ENCODE measurements around the gene ENAH. TPM values are rescaled to one million over a fixed set of nuclear protein-coding genes. Genes with fewer than 3 reads are reported as not detected.

The ENAH gene
- total and polyA plus RNA-seq, 8 donors = 8.0 to 62.8 (median 31.9) TPM

DNA sequence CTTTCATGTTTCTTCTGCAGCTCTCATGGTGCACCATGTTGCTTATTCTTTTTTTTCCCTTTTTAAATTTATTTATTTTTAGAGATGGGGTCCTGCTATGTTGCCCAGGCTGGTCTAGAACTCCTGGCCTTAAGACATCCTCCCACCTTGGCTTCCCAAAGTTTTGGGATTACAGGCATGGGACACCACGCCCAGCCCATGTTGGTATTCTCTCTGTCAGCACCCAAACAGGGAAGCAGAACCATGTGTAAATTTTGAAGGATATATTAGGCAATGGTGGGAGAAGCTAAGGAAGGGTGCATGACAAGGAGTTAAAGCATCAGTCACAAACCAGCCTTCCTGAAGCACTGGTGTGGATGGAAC lies 39.6 kb upstream of the ENAH start:
- Histone ChIP-seq H3K9me3 (no peaks in the 10 kb centered on the region), H3K36me3 (no peaks in the 10 kb centered on the region), H3K4me3 (no peak overlapping the region), H3K27ac (no peak overlapping the region), H3K27me3 (no peaks in the 10 kb centered on the region), H3K4me1 (peaks cover 37 to 57% (median 56%) of the 10 kb centered on the region in 3 donors)
- intact Hi-C loops (cut with DNase I) = no loop called here
- 95 to 100% methylated on average over 1 of the region's 1 CpG for WGBS, 2 donors
- ATAC-seq (no peak), FAIRE-seq (no peak), DNase-seq (no peak)
- TF ChIP-seq, protein P1, sequence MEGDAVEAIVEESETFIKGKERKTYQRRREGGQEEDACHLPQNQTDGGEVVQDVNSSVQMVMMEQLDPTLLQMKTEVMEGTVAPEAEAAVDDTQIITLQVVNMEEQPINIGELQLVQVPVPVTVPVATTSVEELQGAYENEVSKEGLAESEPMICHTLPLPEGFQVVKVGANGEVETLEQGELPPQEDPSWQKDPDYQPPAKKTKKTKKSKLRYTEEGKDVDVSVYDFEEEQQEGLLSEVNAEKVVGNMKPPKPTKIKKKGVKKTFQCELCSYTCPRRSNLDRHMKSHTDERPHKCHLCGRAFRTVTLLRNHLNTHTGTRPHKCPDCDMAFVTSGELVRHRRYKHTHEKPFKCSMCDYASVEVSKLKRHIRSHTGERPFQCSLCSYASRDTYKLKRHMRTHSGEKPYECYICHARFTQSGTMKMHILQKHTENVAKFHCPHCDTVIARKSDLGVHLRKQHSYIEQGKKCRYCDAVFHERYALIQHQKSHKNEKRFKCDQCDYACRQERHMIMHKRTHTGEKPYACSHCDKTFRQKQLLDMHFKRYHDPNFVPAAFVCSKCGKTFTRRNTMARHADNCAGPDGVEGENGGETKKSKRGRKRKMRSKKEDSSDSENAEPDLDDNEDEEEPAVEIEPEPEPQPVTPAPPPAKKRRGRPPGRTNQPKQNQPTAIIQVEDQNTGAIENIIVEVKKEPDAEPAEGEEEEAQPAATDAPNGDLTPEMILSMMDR (IDR thresholded peaks at IDR 0.05) = no peak

DNA sequence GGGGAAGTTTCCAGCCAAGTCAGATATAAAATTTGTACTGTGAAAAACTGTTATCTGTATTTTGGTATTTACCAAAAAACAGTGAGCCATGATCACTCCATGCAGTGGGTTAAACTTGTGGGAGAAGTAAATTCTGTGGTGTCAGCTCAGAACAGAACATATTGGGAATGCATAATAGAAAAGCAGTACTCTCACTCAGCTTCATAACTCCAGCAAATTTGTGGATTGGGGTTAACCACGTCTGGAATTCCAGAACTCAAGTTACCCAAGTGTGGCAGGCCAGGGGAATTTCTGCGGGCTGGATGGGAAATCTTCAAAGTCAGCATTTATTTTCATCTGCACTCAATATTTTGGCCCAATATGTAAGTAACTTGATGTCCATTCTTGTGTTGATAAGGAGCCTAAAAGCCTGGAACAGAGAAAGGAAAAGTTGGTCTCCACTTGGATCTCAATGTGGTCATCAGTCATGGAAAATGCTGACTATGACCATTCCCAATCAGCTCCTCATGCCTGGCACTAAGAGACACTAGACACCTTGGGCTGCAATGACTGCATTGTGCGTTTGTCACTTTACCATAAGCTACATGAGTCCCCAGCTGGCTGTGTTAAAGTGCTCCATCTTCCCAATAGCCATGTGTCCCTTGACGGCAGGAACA lies 39.1 kb upstream of the ENAH start:
- intact Hi-C loops (cut with DNase I) = no loop called here
- 88 to 90% methylated on average over 4 of the region's 4 CpGs for WGBS, 2 donors
- DNase-seq (no peak), ATAC-seq (peak in 1 of 4 donors; percentile 2), FAIRE-seq (no peak)
- Histone ChIP-seq H3K36me3 (no peaks in the 10 kb centered on the region), H3K4me3 (no peak overlapping the region), H3K27ac (peak overlapping the region; percentile 17 to 82 (median 59)), H3K9me3 (no peaks in the 10 kb centered on the region), H3K27me3 (no peaks in the 10 kb centered on the region), H3K4me1 (peaks cover 33 to 56% (median 53%) of the 10 kb centered on the region in 3 donors)
- TF ChIP-seq, protein P1 (IDR thresholded peaks at IDR 0.05) = no peak

DNA sequence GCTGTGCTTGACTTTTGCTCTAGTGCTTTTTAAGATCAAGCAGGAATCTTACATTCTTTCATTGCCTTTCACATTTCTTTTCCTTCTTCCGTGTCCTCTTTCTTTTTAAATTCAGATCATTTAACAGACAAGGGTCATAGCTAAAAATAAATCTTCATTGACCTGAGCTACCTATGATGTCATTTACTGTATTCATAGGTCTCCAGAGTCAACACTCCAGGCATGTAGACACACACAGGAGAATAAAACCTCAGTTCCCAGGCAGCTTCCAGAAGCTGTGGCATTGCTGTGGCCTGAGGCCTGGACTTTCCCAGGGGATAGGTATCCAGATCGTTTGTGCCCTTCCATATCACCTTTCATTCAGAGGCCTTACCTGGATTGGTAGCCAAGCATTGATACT lies 38.5 kb upstream of the ENAH start:
- Histone ChIP-seq H3K9me3 (no peaks in the 10 kb centered on the region), H3K36me3 (no peaks in the 10 kb centered on the region), H3K27me3 (no peaks in the 10 kb centered on the region), H3K27ac (peak overlapping the region; percentile 17 to 82 (median 59)), H3K4me3 (no peak overlapping the region), H3K4me1 (peaks cover 33 to 52% (median 47%) of the 10 kb centered on the region in 3 donors)
- ATAC-seq (peak; percentile 74 to 85 (median 81)), FAIRE-seq (no peak), DNase-seq (peak in 4 of 6 donors; percentile 24 to 60 (median 46))
- TF ChIP-seq, protein P1 (IDR thresholded peaks at IDR 0.05) = no peak
- 11 to 16% methylated on average over 2 of the region's 2 CpGs for WGBS, 2 donors
- intact Hi-C loops (cut with DNase I) = no loop called here

DNA sequence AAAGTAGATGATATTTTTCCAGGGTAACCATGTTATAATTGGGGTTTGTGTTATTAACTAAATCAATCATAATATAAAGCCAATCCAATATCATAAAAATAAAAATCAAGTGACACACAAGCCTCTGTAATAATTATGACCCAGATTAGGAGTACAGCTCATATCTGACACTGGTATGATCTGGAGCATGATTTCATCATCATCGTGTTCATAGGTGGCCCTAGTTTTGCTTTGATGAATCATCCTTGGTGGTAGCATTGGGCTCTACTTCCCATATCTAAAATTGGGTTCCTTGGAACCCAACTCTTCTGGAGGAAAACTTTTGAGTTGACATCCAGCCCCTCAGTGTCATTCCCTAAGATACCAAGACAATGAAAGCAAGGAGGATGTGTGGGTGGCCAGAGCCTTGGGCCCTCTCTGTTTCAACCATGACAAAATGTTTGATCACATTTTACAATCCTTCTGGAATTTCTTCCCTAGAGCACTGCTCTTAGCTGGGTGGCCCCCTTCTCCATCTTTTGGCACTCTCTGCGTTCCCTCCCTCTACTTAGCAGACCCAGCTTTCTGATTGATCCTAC lies 37.0 kb upstream of the ENAH start:
- no peak overlapping the region for H3K4me3 ChIP-seq
- DNase-seq (no peak), ATAC-seq (no peak), FAIRE-seq (no peak)
- peaks cover 33 to 38% (median 38%) of the 10 kb centered on the region in 3 donors for H3K4me1 ChIP-seq
- intact Hi-C loops (cut with DNase I) = no loop called here
- H3K9me3 ChIP-seq = no peaks in the 10 kb centered on the region
- H3K27me3 ChIP-seq = no peaks in the 10 kb centered on the region
- H3K36me3 ChIP-seq = no peaks in the 10 kb centered on the region
- TF ChIP-seq, protein P1 (IDR thresholded peaks at IDR 0.05) = no peak
- no peak overlapping the region for H3K27ac ChIP-seq
- 93 to 98% methylated on average over 2 of the region's 2 CpGs for WGBS, 2 donors

DNA sequence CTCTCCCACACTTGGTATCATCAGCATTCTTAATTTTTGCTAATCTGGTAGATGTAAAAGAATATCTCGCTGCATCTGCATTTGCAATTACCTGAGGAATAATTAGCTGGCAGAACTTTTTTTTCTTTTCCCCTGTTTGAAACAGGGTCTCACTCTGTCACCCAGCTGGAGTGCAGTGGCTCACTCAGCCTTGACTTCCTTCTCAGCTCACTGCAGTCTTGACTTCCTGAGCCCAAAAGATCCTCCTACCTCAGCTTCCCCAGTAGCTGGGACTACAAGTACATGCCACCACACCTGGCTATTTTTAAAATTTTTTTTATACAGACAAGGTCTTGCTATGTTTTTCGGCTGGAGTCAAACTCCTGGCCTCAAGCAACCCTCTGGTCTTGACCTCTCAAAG lies 35.4 kb upstream of the ENAH start:
- no peaks in the 10 kb centered on the region for H3K36me3 ChIP-seq
- no peak overlapping the region for H3K27ac ChIP-seq
- peaks cover 18 to 24% (median 23%) of the 10 kb centered on the region in 3 donors for H3K4me1 ChIP-seq
- ATAC-seq (no peak), DNase-seq (no peak), FAIRE-seq (no peak)
- WGBS, 2 donors = 88 to 89% methylated on average over 2 of the region's 2 CpGs
- no peaks in the 10 kb centered on the region for H3K9me3 ChIP-seq
- TF ChIP-seq, protein P1 (IDR thresholded peaks at IDR 0.05) = no peak
- no peaks in the 10 kb centered on the region for H3K27me3 ChIP-seq
- intact Hi-C loops (cut with DNase I) = no loop called here
- no peak overlapping the region for H3K4me3 ChIP-seq

Measured in pancreas (tissue), 10 donors.